ENCODE measurements around the gene RPL32.

RPL32 gene

DNA sequence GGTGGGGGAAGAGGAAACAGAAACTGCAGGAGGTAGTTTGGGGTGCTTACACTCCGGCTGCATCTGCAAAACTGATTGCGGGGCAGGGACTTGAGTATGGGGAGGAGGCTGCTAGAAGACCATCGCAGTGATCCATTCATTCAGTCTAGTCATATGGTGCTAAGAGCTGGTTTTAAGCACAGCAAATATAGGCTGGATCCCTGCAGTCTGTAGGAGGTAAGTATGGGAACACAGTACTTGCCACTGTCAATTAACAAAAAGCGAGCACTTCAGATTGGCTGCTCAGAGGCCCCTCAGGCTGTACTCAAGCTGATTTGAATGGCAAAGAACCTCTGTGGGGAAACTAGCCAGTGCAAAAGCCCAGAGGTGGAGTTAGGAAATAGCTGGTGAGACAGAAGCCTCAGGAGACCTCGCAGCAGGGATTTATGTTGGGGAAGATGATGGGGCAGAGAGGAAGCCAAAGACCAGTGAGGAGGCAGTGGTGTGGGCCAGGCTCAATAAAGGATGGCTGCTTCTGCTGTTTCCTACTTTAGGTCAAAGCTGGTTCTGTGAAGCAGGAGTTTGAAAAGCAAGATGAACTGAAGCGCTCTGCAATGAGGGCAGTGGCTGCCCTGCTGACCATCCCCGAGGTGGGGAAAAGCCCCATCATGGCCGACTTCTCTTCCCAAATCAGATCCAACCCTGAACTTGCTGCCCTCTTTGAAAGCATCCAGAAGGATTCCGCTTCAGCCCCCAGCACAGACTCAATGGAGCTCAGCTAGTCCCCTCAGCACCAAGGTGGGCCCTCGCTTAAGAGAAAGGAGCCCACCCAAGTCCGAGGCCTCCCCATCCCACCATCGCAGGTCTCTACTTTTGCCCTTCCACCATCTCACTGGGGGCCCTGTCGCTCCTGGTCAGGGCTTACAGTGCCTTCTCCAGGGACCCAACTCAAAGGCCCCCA, 7.9 kb downstream of the RPL32 start:
- DNase-seq: no peak

DNA sequence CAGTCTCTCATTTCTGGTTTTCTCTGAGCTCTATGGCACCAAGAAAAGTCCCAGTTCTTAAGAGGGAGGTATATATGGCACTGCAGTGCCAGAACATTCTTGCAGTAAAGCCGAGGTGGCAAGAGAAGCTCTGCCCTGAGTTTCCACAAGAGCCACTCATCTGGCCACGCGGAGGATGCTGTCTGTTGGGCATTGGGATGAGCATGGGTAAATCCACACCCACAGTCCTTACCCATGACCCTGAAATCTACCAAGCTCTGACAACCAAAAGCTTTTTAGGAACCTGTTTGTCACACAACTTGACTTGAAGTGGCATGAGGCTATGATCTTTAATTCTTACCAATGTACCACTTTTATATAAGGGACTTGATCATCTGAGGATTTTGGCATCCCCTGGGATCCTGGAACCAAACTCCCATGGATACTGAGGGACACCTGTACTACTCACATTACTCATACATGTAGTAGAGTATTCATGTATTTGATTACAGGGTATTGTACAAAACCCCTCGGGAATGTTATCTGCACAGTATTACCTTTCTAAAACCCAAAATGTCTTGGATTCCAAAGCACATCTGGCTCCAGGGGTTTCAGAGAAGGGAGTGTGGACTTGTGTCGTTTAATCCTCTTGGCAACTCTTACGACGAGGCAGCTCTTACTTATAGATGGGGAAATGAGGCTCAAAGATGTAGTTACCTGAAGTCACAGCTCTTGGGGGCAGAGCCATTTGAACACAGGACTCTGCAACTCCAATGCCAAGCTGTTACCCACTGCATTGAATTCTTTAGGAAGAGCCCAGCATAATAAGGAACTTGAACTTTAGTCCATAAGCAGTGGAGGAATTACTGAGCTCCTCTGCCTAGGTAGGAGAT, 8.8 kb downstream of the RPL32 start:
- no peak for DNase-seq

DNA sequence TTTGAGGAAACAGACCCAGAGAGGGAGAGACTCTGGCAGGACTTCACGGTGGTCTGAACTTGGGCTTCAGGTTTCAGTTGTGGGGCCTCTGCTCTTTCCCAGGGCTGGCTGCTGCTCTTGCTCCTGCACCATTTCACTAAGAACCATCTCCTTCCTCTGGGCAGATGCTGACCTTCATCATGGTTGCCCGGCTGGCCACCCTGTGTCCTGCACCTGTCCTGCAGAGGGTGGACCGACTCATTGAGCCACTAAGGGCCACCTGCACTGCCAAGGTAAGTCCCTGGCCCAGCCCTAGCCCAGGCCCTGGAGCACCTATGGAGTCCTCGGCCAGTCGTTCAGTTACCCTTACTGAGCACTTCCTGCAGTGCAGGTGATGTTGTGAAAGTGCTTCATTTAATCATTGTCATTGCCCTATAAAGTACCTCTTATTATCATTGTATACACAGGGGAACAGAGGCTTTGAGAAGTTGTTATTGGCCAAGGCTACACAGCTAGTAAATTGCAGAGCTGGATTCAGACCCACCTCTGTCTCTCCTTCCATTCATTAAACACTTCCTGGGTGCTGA, 10.0 kb downstream of the RPL32 start:
- DNase-seq: no peak

DNA sequence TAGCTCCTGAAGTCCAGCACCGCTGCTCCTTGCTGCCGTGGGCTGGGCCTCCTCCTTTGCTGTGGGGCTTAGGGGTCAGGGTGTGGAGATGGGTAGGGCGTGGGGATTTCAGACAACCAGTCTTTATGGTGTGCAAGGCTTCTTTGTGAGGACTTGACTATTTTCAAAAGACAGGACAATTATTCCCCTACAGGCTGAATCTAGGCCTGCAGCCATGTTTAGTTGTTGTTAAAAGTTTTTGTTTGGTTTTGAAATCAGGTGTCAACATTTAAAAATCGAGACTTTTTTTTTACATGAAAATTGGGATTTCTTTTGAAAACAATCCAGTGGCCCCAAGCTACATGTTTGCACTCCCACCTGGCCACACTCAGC, 10.6 kb downstream of the RPL32 start:
- DNase-seq: no peak

DNA sequence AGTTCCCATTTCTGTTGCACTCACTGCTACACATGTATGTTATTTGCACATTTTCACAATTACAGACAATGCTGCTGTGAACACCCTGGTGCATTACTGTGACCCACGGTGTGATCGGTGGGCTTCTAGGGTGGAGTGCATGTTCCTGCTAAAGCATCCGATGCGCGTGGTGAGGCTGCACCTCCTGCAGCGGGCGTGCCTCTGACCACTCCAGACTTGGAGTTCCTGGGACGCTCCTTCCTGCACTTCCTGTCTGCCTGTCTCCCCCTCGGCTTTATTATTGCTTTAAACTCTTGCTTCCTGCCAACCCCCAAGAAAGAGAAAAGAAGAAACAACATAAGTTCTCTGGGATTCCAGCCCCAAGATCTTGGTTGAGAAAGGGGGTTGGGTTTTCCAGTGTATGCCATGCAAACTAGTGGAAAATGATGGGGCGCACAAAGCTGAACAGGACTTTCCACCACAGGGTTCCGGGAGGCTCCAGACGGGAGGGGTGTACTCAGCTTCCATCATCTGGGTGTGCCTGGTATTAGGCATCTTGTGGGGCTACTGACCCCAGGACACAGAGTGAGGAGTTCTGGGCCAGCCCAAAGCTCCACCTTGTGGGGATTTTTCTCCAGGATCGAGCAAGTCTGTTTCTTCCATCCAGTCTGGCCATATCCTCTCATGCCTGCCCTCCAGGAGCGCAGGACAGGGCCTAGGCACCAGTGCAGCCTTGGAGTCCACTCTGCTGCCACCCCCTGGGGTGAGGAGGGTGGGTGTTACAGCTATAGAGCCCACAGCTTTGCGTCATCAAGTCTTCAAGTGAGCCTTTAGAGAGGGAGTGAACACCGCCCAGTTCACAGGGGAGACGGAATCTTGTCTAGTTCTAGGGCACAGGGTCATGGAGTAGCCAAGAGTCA, 11.2 kb downstream of the RPL32 start:
- DNase-seq: no peak

DNA sequence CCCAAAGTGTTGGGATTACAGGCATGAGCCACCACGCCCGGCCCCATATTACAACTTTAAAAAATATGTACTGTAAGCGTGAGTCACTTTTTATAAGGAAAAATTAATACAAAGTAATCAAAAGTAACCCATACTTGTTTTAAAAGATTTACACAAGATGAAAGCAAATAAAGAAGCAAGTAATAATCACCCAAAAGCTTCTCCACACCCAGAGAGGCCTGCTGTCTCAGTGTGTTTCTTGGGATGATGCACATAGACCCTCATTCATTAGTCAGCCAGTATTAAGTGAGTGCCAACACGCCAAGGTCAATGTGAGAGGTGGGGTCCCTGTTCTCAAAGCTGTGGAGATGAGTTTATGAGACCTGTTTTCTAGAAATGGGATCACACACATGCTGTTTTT, 12.0 kb downstream of the RPL32 start:
- DNase-seq: no peak

DNA sequence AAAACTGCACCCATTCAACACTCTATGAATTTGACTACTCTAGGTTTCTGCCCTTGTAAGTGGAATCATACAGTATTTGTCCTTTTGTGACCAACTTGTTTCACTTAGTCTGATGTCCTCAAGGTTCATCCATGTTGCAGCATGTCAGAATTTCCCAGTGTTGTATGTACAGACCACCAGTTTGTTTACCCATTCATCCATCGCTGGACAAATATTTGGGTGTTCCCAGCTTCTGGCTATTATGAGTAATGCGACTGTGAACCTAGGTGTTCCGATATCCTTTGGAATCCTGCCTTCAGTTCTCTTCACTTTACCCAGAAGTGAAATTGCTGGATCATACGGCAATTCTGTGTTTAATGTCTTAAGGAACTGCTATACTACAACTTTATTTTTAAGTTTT, 12.6 kb downstream of the RPL32 start:
- DNase-seq: no peak

DNA sequence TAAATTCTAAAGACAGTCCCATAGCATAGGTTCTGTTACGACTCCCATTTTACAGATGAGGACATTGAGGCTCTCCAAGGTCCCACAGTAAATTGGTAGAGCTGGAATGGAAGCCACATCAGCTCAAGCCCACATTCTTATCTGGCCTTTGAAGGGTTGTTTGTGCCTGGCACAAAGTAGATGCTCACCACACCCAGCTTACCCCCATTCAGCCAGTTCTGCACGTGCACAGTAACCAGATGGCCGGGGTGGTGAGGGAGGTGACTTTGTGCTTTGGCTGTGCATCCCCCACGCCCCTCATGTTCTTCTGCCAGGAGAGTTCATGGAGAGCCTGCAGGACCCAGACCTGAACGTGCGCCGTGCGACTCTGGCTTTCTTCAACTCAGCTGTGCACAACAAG, 16.2 kb downstream of the RPL32 start:
- DNase-seq: no peak

DNA sequence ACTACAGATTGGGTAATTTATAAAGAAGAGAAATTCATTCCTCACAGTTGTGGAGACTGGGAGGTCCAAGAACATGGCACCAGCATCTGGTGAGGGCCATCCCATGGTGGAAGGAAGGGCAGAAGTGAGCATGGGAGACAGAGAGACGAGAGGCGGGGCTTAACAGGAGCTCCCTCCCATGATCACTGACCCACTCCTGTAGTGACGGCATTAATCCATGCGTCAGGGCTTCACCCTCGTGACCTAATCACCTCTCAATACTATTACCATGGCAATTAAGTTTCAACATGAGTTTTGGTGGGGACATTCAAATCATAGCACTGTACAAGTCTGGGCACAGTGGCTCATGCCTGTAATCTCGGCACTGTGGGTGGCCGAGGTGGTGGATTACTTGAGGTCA, 17.1 kb downstream of the RPL32 start:
- DNase-seq: no peak

DNA sequence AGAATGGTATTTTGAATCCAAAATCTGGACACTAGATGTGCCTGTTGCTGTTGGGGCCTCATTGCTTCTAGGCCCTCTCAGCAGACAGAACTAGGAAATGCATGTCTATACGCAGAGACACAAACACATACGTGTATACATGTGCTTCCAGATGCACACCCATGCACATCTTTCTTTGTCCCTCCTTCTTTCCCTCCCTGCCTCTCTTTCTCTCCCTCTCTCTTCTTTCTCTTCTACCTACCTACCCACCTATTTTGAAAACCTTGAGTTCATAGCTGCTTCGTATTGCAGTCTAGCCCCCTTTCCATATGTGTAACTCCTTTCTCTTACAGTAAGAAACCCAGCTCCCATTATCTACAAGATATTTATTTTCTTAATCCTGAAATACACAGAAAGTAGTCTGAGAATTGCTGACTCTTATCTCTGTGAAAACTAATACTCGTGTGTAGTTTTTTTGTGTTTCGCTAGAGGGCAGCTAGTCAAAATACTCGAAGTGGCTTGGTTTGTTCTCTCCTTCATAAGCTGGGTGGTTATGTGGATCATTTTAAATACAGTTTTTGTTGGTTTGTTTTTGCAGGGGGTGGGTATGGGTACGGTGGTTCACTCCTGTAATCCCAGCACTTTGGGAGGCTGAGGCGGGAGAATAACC, 18.5 kb downstream of the RPL32 start:
- DNase-seq: no peak

DNA sequence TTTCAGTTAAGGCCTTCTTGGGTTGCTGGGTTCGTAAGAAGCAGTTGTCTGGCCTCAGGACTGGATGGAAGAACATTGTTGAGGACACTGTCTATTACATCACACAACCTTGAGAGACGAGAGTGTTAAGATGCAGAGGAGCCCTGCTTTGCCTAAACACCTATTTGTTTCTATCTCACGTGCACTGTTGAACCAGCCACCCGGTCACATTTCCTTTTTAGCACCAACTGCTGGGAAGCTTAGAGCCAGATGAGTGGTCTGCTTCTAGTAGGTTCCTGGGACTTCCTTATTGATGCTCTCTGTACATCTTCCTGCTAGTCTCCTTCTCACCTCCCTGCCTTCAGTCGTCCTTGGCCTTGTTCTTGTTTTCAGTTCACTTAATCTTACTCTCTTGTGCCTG, 22.6 kb downstream of the RPL32 start:
- no peak for DNase-seq

DNA sequence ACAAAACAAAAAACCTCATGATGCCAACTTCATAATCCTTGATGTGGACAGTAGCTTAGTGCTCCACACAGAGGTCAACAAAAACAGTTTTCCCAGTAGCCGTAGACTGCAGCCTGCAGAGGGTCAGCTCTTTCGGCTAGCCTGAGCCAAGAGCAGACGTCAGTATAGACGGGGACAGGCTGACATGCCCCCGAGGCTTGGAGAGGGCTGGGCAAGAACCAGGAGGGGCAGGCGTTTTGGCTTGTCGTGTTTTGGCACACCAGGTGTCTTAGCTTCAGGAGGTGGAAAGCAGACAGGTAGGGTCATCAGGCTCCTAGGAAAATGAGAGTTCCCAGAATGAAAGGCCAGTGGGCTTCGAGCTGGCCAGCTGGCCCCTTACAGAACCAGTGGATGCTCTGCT, 23.1 kb downstream of the RPL32 start:
- no peak for DNase-seq

DNA sequence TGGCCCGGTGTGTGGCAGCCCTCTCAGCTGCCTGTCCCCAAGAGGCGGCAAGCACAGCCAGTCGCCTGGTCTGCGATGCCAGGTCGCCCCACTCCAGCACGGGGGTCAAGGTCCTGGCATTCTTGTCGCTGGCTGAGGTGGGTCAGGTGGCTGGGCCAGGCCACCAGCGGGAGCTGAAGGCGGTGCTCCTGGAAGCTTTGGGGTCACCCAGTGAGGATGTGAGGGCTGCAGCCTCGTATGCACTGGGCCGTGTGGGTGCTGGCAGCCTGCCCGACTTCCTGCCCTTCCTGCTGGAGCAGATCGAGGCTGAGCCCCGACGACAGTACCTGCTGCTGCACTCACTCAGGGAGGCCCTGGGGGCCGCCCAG, 24.0 kb downstream of the RPL32 start:
- DNase-seq: no peak

DNA sequence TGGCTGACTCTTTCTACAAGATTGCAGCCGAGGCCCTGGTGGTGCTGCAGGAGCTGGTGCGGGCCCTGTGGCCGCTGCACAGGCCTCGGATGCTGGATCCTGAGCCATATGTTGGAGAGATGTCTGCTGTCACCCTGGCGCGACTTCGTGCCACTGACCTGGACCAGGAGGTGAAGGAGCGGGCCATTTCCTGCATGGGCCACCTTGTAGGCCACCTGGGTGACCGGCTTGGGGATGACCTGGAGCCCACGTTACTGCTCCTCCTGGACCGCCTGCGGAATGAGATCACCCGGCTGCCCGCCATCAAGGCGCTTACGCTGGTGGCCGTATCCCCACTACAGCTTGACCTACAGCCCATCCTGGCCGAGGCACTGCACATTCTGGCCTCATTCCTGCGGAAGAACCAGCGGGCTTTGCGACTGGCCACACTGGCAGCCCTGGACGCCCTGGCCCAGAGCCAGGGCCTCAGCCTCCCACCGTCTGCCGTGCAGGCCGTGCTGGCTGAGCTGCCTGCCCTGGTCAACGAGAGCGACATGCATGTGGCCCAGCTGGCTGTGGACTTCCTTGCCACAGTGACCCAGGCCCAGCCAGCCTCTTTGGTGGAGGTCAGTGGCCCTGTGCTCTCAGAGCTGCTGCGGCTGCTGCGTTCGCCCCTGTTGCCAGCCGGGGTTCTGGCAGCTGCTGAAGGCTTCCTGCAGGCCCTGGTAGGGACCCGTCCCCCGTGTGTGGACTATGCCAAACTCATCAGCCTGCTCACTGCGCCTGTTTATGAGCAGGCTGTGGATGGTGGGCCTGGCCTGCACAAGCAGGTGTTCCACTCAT, 24.6 kb downstream of the RPL32 start:
- DNase-seq: no peak

DNA sequence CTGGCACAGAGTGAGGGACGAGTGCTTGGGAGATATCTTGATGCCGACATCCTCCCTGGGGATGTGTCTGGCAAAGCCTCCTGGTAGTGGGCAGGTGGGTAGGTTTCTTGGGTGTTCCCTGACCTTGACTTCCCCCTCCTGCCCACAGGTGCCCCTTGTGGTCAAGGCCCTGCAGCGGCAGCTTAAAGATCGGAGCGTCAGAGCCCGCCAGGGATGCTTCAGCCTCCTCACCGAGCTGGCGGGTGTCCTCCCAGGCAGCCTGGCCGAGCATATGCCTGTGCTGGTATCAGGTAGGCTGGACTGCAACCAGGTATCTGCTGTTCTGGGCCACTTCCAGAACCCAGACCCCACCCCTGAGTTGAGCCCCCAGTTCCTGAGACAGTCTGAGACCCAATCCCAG, 25.6 kb downstream of the RPL32 start:
- DNase-seq: no peak

DNA sequence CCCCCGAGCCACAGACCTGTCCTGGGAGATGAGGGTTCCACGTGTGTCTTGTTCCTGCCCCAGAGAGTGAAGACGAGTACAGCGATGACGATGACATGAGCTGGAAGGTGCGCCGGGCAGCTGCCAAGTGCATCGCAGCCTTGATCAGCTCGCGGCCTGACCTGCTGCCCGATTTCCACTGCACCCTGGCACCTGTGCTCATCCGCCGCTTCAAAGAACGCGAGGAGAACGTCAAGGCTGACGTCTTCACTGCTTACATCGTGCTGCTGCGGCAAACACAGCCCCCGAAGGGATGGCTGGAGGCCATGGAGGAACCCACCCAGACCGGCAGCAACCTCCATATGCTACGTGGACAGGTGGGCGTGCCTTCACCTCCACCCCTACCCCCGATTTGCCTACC, 26.3 kb downstream of the RPL32 start:
- DNase-seq: no peak

DNA sequence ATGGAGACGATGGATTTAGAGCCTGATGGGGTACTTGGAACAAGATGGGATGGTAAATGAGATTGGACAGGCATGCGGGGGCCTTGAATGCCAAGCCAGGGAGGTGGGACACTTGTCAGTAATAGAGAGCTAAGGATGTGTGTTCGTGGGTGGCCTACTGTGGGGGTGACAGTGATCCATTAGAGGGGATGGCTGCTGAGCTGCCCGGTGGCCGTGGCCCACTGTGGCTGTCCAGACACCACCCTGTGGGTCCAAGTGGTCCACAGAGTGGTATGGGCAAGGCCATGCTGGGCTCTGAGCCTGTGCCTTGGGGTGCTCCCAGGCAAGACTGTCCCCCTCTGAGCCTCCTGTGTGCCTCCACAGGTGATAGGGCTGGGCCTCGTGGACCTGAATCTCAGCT, 27.4 kb downstream of the RPL32 start:
- DNase-seq: no peak

DNA sequence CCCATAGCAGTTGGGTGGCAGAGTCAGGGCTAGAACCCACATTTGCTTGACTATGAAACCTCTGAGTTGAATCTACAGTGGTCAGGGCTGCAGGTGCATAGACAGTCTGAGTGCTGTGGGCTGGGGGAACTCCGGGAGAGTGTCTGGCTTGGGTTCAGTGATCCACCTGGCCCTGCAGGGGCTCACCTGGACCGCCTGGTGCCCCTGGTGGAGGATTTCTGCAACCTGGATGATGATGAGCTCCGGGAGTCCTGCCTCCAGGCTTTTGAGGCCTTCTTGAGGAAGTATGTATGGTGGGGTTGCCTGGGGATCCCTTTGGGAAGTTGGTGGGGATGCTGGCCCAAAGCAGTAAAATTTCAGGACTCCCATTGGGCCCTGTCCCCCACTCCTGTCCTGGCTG, 28.6 kb downstream of the RPL32 start:
- no peak for DNase-seq

DNA sequence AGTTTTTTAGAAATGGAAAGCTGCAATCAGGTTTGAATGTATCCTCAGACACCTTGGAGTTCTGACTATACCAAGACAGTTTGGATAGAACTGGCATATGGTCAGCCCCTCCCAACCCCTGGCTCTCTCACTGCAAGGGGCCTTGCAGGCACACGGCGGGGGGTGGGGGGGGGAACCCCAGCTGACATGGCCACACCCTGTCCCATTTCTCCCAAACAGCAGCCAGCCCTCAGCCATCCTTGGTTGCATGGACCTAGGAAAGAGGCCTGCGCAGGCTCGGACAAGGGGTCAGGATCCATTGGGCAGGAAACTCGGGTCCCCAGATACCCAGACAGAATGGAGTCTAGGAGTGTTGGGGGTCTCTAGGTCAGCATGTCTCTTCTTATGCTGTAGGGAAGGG, 30.4 kb downstream of the RPL32 start:
- DNase-seq: no peak

All from nucleus accumbens (tissue), 56 donors.